Epidermal melanocyte (primary cell): ENCODE measurements around the gene CDH4.

Source experiments
- DNase-seq: peaks from one replicate; pipeline ENCODE4 v3.0.0; 2011; ENCODE audit warnings: low spot score; ENCODE audit not compliant: insufficient read length

Gene CDH4

GRCh38 chr20:61776491-61777075 lies 524.5 kb downstream of the CDH4 start:
- DNase-seq, result no peak

- no peak for DNase-seq
Observed at GRCh38 chr20:61777773-61778494, 525.9 kb downstream of the CDH4 start.

GRCh38 chr20:61778495-61778863 lies 526.4 kb downstream of the CDH4 start:
- no peak for DNase-seq

GRCh38 chr20:61779176-61779965 lies 527.3 kb downstream of the CDH4 start:
- DNase-seq, result no peak

GRCh38 chr20:61780066-61780465 lies 528.0 kb downstream of the CDH4 start:
- DNase-seq, result no peak

- no peak for DNase-seq
Observed at GRCh38 chr20:61784801-61785566, 532.9 kb downstream of the CDH4 start.

- DNase-seq, result no peak
Observed at GRCh38 chr20:61785567-61785816, 533.4 kb downstream of the CDH4 start.

- no peak for DNase-seq
Observed at GRCh38 chr20:61786230-61786629, 534.2 kb downstream of the CDH4 start.

- DNase-seq, result no peak
Observed at GRCh38 chr20:61788343-61788742, 536.3 kb downstream of the CDH4 start.

- DNase-seq, result no peak
Observed at GRCh38 chr20:61789329-61789728, 537.3 kb downstream of the CDH4 start.

GRCh38 chr20:61790116-61790827 lies 538.2 kb downstream of the CDH4 start:
- no peak for DNase-seq

GRCh38 chr20:61791995-61792394 lies 539.9 kb downstream of the CDH4 start:
- DNase-seq, result no peak

GRCh38 chr20:61795669-61796630 lies 543.9 kb downstream of the CDH4 start:
- DNase-seq, result no peak

- no peak for DNase-seq
Observed at GRCh38 chr20:61796738-61797137, 544.7 kb downstream of the CDH4 start.

GRCh38 chr20:61797200-61797599 lies 545.1 kb downstream of the CDH4 start:
- no peak for DNase-seq

- no peak for DNase-seq
Observed at GRCh38 chr20:61797971-61798411, 545.9 kb downstream of the CDH4 start.

- DNase-seq, result no peak
Observed at GRCh38 chr20:61798632-61799031, 546.6 kb downstream of the CDH4 start.

- DNase-seq, result no peak
Observed at GRCh38 chr20:61799394-61799923, 547.4 kb downstream of the CDH4 start.

- no peak for DNase-seq
Observed at GRCh38 chr20:61799928-61800327, 547.9 kb downstream of the CDH4 start.
